GM19468 (cell line): ENCODE results near the gene USHBP1.
"Not testable (repeated sequence)": the region's sequence is repeated elsewhere in the genome, so short reads cannot be mapped to it uniquely, and the experiment has no call there.

ENCODE experiments used
- ATAC-seq: cut with Tn5 transposase; IDR thresholded peaks from one replicate; pipeline ENCODE4 v1.9.1; 2021; ENCODE audit warnings: mild to moderate bottlenecking, moderate library complexity, moderate number of reproducible peaks; ENCODE audit not compliant: unreplicated experiment; ENCODE audit errors: extremely low read depth

Gene USHBP1

DNA sequence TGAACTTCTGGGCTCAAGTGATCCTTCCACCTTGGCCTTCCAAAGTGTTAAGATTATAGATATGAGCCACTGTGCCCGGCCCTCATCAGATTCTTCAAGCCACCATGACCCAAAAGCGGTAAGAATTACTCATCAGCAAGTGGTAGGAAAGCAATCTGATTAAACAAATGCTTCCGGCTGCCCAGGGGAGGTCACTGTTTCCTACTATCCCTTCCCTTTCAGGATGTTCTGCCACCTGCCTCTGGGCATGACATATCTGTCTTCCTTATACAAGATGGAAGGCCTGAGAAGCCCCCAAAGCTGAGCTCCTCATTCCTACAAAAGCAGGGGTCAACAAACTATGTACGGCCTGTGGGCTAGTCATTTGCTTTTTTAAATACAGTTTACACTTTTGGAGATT is 31.7 kb upstream of the USHBP1 start:
- no peak for ATAC-seq

DNA sequence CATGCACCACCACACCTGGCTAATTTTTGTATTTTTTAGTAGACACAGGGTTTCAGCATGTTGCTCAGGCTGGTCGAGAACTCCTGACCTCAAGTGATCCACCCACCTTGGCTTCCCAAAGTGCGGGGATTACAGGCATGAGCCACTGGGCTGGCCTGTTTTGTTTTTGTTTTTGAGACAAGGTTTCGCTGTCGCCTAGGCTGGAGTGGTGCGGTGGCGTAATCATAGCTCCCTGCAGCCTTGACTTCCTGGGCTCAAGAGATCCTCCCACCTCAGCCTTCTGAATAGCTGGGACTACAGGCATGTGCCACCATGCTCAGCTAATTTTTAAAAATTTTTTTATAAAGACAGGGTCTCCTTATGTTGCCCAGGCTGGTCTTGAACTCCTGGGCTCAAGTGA is 31.0 kb upstream of the USHBP1 start:
- not testable (repeated sequence) for ATAC-seq

DNA sequence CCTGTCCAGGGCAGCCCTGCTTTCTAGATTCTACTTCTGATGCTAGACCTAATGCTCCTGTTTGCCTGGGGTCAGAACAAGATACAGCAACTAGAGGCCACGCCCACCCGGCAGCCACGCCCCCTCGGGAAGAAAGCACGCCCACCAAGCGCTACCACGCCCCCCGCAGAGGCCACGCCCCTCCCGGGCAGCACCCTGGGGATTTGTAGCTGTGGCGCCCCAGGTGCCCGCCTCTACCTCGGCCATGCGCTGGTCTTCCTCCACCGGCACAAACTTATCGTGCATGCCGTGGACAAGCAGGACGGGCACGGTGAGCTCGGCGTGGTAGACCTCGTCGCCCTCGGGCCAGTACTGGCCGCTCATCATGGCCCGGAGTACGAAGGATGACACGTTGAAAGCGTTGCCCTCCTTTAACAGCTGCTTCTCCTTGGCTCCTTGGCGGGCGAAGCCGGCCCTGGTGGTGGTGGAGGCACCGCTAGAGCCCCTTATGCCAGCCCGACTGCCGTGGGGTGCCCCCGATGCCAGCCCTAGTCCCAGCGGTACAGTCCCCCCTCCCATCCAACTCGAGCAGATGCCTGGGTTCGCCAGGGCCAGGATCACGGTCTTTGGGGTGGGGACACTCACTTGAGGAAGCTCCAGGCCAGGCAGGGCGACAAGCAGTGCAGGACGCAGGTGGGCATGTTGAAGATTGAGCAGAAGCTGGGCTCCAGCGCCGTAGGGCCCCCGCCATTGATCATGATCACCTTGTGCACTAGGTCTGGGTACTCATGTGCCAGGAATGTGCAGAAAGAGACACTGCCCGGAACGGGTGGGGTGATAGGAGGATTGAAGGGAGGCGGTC is 29.7 kb upstream of the USHBP1 start:
- ATAC-seq: no peak

DNA sequence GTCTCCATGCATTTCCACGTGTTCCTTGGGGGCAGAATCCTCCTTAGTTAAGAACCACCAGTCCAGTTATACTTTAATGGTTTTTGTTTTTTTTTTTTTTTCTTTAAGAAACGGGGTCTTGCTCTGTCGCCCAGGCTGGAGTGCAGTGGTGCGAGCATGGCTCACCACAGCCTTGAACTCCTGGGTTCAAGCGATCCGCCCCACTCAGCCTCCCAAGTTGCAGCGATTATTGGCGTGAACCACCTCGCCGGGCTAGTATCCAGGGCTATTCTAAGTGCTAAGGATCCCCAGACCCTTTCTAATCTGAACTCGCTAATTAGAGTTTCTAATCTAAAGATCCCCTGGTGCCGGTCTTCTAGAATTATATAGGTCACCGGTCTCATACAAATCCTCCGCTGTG is 29.1 kb upstream of the USHBP1 start:
- ATAC-seq: no peak

DNA sequence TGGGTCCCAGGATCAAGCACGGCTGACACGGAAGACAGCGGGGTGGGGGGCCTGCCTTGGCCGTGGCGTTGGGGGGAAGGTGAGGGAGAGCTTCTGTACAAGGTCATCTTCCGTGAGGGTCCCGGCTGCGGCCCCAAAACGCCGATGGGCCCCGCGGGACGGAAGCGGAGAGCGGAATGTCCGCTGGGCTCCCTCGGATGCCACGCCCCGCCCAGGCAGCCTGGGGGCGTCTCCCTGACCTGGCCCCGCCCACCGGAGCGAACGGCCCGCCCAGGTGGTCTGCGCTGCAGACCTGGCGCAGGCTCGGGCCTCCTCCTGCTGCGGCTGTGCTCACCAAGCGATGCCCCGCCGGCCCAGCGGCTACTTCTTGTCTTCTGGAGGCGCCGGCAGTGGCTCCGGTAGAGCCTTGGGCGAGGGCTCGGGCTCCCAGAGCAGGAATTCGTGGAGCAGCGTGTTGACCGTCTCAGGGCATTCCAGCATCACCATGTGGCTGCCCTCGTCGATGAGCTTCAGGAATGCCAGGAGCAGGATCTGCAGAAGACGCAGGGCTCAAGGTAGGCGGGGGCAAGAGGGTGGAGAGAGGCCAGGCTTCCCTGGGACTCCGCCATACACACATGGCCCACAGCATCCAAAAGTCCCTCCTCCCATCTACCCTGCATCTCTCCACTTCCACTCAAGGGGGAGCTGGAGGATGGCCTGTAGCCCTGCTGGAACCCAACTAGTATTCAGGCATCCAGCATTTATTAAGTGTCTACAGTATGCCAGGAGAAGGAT is 27.9 kb upstream of the USHBP1 start:
- ATAC-seq: no peak

DNA sequence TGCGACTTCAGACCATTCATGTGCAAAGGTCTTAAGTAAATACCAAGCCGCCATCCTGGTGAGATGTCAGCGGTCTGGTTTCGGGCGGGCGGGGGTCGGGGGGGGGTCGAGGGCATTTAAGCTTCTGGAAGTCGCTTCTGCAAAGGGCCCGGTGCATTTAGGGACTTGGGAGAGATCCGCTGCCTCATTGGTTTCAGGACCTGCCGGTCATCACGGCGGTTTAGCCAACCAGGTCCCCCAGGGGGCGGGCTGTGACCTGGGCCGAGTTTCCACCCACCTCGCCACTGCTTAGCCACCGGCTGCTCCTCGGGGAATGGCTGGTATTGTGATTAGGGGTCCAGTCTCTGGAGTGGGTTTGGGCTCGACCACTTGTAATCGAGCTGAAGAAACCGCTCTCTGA is 24.9 kb upstream of the USHBP1 start:
- no peak for ATAC-seq

DNA sequence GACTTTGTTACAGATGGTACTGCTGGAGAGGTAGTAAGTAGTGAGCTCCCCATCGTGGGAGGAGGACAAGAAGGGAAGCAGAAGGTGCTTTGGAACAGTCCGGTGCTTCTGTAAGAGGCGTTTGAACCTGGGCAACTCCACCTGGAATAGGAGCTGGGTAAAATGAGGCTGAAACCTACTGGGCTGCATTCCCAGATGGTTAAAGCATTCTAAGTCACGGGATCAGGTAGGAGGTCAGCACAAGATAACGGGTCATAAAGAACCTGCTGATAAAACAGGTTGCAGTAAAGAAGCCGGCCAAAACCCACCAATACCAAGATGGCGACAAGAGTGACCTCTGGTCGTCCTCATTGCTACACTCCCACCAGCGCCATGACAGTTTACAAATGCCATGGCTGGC is 22.2 kb upstream of the USHBP1 start:
- no peak for ATAC-seq

DNA sequence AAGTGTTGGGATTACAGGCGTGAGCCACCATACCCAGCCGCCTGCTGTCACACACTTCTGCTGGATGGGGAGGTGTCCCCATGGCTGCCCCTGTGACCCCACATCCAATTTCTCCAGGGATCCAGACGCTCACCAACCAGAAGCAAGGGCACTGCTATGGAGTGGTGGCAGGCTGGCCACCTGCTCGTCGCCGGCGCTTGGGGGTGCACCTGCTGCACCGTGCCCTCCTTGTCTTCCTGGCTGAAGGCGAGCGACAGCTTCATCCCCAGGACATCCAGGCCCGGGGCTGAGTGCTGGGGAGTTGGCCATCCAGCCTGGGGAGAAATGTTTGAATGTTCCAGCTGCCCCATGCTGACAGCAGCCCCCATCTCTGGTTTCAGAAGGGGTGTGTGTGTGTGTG is 21.7 kb upstream of the USHBP1 start:
- no peak for ATAC-seq

DNA sequence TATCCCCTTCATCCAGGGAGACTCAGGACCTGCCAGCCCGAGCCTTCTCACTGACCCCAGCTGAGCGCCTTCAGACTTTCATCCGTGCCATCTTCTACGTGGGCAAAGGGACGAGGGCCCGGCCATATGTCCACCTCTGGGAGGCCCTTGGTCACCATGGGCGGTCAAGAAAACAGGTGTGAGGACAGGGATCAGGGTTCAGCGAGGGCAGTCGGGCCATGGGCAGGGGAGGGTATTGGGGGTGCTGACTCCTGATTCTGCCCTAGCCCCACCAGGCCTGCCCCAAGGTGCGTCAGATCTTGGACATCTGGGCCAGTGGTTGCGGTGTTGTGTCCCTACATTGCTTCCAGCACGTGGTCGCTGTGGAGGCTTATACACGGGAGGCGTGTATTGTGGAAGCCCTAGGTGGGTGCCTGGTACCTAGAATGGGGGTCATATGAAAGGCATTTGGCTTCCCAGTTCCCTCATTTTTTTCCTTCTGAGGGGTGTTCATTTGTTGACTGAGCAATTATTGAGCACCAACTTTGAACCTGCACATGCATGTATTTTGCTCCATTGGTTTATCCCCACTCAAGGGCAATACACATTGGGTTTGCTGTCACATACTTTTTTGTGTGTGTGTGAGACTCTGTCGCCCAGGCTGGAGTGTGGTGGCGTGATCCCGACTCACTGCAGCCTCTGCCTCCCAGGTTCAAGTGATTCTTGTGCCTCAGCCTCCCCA is 21.0 kb upstream of the USHBP1 start:
- no peak for ATAC-seq

DNA sequence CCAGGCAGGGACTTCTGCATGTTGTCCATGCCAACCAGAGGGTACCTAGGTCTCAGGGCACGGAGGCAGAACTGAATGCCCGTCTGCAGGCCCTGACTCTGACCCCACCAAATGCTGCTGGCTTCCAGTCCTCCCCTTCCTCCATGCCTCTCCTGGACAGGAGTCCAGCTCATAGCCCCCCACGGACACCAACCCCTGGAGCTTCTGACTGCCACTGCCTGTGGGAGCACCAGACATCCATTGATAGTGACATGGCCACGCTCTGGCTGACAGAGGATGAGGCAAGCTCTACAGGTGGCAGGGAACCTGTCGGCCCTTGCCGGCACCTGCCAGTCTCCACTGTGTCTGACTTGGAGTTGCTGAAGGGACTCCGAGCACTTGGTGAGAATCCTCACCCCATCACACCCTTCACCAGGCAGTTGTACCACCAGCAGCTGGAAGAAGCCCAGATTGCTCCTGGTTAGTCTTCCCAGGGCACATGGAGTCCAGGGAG is 19.0 kb upstream of the USHBP1 start:
- no peak for ATAC-seq

DNA sequence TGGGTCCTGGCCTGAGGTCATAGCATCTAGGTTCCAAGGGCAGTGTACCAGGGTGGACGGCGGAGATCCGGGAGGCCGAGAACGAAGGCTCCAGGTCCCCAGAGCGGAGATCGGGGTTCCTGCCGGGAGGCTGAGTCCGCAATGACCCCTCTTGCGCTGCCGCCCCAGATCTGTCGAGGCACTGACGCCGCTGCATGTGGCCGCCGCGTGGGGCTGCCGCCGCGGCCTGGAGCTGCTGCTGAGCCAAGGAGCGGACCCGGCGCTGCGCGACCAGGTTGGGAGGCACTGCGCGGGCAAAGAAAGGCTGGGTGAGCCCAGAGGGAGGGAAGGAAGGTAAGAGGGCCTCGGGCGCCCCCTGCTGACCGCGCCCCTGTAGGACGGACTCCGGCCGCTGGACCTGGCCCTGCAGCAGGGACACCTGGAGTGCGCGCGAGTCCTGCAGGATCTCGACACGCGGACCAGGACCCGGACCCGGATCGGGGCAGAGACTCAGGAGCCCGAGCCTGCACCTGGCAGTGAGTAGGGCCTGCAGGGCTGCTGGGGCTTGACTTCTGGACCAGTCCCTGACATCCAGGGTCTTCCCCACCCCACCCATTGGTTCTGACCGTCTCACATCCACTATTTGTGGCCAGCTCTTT is 18.1 kb upstream of the USHBP1 start:
- ATAC-seq: no peak

DNA sequence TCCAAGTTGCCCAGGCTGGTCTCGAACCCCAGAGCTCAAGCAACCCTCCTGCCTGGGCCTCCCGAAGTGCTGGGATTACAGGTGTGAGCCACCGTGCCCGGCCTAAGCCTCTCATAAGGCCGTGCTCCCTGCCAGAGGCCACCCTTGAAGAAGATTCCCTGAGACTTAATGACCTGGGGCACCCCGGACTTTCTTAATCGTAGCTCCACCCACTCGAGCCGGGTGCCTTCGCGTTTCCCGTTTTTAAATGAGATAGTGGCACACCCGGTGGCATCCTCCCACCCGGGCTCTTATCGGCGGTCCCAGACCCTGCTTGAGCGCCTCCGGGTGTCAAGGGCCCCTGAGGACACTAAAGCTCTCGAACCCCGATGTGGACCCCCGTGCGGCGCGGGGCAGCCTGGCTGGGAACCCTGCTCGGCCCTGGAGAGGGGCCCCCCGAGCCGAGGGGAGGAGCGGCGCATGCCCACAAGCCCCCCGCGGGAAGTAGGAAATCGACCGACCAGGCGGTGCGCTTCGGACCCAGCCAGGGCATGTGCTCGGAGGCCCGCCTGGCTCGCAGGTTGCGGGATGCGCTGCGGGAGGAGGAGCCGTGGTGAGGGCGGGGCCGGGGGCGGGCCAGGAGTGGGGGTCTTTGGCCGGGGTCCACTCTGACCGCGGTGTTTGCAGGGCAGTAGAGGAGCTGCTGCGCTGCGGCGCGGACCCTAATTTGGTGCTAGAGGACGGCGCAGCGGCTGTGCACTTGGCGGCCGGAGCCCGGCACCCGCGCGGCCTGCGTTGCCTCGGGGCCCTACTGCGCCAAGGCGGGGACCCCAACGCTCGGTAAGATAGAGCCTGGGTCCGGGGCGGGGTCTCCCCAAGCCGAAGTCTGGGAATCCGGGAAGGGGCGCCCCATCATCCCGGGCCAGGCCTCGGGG is 17.1 kb upstream of the USHBP1 start, which contains the start of gene ANKLE1:
Gene ANKLE1, plus strand, starts transcription at position 511 of the 914 bp plus-strand sequence. Its CDS starts 20 bp downstream, at position 531.
- no peak for ATAC-seq

DNA sequence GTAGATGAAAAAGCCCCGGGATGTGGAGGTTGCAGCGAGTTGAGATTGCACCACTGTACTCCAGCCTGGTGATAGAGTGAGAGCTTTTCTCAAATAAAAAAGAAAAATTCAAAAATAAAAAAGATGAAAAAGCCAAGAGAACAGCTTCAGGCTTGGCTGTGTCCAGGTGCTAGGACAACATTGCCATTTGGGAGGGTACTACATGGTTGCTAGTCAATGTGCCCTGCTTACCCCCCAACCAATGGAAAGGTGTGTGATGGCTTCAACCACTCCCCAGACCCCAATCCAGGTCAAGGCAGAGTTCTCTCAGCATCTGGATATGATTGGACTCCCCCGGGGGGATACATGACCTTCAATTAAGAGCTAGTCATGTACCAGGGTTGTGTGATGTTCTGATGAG is 14.9 kb upstream of the USHBP1 start:
- no peak for ATAC-seq

DNA sequence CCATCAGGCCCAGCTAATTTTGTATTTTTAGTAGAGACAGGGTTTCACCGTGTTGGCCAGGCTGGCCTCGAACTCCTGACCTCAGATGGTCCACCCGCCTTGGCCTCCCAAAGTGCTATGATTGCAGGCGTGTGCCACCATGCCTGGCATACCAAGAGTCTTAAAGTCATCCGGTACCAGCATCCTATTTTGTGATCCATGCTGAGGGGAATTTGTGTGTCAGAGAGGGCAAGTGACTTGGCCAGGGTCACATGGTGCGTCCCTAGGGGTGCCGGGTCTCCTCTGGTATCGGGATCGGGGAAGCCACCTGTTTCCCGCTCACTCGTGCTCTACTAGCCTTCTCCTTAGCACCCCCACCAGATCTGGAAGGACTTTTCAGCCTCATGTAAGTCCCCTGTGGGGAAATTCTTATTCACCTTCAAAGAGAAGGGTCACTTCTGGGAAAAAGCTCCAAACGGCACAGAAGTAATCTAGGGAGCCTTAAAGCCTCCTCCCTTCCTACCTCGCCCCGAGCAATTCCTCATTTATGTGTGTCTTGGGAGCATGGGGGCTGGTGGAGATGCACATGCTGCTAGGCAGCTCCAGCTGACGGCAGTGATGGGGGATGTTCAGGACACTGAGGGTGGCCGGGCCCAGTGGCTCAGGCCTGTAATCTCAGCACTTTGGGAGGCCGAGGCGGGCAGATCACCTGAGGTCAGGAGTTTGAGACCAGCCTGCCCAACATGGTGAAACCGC is 11.1 kb upstream of the USHBP1 start:
- no peak for ATAC-seq

DNA sequence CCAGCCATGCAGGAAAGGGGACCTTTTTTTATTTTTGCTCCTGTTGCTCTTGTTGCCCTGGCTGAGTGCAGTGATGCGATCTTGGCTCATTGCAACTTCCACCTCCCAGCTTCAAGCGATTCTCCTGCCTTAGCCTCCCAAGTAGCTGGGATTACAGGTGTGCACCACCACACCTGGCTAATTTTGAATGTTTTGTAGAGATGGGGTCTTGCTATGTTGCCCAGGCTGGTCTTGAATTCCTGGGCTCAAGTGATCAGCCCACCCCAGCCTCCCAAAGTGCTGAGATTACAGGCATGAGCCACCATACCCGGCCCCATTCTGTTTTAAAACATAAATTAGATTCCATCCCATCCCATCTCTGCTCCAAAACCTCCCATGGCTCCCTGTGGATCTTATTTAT is 10.3 kb upstream of the USHBP1 start:
- ATAC-seq: not testable (repeated sequence)

DNA sequence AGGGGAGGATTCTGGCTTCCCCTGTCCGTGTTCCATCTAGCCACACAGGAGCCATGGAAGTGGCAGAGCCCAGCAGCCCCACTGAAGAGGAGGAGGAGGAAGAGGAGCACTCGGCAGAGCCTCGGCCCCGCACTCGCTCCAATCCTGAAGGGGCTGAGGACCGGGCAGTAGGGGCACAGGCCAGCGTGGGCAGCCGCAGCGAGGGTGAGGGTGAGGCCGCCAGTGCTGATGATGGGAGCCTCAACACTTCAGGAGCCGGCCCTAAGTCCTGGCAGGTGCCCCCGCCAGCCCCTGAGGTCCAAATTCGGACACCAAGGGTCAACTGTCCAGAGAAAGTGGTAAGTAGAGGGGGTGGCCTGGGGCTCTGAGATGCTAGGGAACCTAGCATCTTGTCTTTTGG is 4.2 kb upstream of the USHBP1 start:
- ATAC-seq: no peak

DNA sequence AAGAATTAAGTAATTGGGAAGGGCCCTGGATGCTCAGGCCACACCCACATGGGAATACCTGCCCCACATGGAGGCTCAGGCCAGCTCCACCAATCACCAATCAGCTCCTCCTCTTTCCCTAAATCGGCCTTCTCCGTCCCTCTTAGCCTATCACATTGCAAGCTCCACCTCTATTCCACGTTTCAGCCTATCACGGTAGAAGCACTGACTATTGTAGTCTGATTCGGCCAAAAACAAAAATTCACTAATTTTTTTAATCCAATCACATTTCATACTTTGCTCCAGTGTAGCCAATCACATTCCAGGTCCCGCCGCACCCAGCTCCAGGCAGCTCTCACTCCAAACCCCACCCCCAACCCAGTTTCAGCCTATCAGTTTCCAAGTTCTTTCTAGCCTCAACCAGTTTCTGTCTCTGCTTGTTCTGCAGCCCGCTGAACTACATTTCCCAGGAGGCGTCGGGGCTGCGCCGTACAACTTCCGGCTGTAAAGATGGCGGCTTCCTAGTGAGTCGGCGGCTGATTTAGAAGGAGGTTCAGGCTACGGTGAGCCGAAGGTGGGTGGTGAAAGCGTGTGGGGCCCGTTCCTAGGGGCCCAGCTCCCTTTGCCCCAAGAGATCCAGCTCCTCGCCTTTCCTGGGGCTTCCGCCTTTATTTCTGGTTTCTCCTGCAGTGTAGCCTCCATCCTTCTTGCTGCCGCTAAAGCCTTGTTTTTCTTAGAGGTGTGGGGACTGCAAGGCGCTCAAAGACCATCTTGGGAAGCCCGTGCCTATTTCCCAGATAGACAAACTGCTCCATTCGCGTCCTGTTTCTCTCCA is 2.6 kb upstream of the USHBP1 start, which contains the start of gene BABAM1:
Gene BABAM1, plus strand, starts transcription at position 469 of the 814 bp plus-strand sequence. CDS start 1,364 bp downstream, outside the sequence.
- peak; percentile 82 for ATAC-seq

DNA sequence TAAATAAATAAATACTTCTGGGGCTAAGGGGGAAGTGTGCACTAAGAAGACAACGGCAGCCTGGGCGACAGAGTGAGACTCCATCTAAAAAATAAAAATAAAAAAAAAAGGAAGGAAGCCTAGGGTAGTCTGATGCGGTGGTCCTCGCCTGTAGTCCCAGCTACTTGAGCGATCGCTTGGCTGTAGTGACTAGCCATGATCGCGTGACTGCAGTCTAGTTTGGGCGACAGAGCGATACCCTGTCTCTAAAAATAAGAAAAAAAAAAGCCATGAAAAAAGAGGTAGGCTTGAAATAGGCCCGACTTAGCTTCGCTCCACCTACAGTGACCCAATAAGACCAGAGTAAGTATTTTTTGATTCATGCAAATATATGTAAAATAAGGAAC is 2.0 kb upstream of the USHBP1 start:
- ATAC-seq: no peak
